ENCODE measurements around the gene KIF13A. TPM values are rescaled to one million over a fixed set of nuclear protein-coding genes. Genes with fewer than 3 reads are reported as not detected.
A peak's percentile ranks its signal among the peaks of the same experiment; 100 is the strongest.

KIF13A gene
- 10 to 100 TPM; 46.2 to 97.4 TPM for total RNA-seq
- 10 to 100 TPM; 14.2 to 17.2 TPM for polyA plus RNA-seq
- long read RNA-seq, donor 1, transcript KIF13A-207 (3 exons, 1,330 nt) = major isoform, 9 of 14 reads
- long read RNA-seq, donor 1, partial matches to known transcripts = 5 of 14 reads
- long read RNA-seq, donor 1, other reads (novel, unspliced or antisense) = 0 of 14 reads
- long read RNA-seq, donor 2, partial matches to known transcripts = 0 of 1 reads
- long read RNA-seq, donor 2, other reads (novel, unspliced or antisense) = 0 of 1 reads
- long read RNA-seq, donor 3 = 0 reads
- long read RNA-seq, donor 4, partial matches to known transcripts = 0 of 2 reads
- long read RNA-seq, donor 4, other reads (novel, unspliced or antisense) = 0 of 2 reads
- long read RNA-seq, donor 5, partial matches to known transcripts = 5 of 8 reads
- long read RNA-seq, donor 5, other reads (novel, unspliced or antisense) = 0 of 8 reads

DNA sequence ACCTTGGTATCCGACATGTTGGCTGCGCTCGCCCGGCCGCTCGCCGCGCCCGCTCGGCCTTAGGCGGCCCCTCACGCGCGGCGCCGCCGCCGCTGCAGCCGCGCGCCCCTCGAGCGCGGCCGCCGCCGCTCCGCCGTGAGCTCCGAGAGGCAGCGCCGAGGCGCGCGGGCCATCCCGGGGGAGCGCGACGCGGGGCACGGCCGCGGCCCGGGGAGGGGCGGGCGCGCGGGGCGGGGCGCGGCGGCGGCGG is at the start of gene KIF13A:
Gene KIF13A (minus strand): TSS at position 189 of the 250 bp plus-strand sequence. CDS start 172 bp downstream, at position 17.
- DNase-seq = no peak

DNA sequence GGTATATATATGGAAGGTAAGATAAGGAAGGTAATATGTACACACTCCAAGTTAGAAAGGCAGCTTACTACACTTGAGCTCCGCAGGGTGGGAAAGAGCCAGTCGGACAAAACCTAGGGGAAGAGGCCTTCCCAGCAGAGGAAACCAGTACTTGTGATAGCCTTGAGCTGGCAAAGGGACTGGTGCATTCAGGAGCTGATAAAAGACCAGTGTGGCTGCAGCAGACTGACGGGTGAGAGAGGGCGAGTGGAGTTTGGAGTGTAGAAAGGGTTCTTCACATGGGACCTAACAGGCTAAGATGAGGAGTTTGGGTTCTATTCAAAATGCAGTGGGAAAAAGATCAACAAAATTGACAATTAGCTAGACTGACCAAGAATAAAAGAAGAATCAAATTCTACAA is 49.3 kb upstream of the KIF13A start:
- WGBS, 2 donors = 72 to 95% methylated on average over 4 of the region's 4 CpGs
- no peak overlapping the region for H3K9ac ChIP-seq (ENCODE audit: insufficient read depth in 1 of 2, low read length in 2 of 2)
- peaks cover 0 to 2% (median 0%) of the 10 kb centered on the region in 5 donors for H3K4me1 ChIP-seq (ENCODE audit: control insufficient read depth in 5 of 5, insufficient read depth in 5 of 5, low read length in 5 of 5)
- DNase-seq (no peak), ATAC-seq (ENCODE audit: insufficient read depth, low FRiP score) (no peak)
- no peaks in the 10 kb centered on the region for H3K27me3 ChIP-seq (ENCODE audit: control insufficient read depth in 3 of 3, insufficient read depth in 3 of 3, low read length in 2 of 3)
- no peaks in the 10 kb centered on the region for H3K9me3 ChIP-seq (ENCODE audit: control insufficient read depth in 4 of 4, insufficient read depth in 3 of 4, low read length in 3 of 4)
- no peaks in the 10 kb centered on the region for H3K36me3 ChIP-seq (ENCODE audit: control insufficient read depth in 4 of 4, insufficient read depth in 4 of 4, low read length in 4 of 4)
- H3K27ac ChIP-seq (ENCODE audit: low read depth in 1 of 2, low read length in 1 of 2) = no peak overlapping the region
- H3K4me3 ChIP-seq = no peak overlapping the region
- no peak for TF ChIP-seq CTCF (IDR thresholded peaks at IDR 0.05; ENCODE audit: control extremely low read depth, extremely low read depth)

More for the DNA sequence above, at the start of gene KIF13A:
- Histone ChIP-seq H3K36me3 (ENCODE audit: control insufficient read depth in 4 of 4, insufficient read depth in 4 of 4, low read length in 4 of 4) (peaks cover 0 to 4% (median 2%) of the 10 kb centered on the region in 4 donors), H3K4me3 (peak within 1 kb of the TSS; percentile 87), H3K27me3 (ENCODE audit: control insufficient read depth in 3 of 3, insufficient read depth in 3 of 3, low read length in 2 of 3) (no peaks in the 10 kb centered on the region), H3K27ac (ENCODE audit: low read depth in 1 of 2, low read length in 1 of 2) (peak within 1 kb of the TSS; percentile 98 to 99), H3K9me3 (ENCODE audit: control insufficient read depth in 4 of 4, insufficient read depth in 3 of 4, low read length in 3 of 4) (no peaks in the 10 kb centered on the region), H3K4me1 (ENCODE audit: control insufficient read depth in 5 of 5, insufficient read depth in 5 of 5, low read length in 5 of 5) (peaks cover 6 to 30% (median 8%) of the 10 kb centered on the region in 5 donors), H3K9ac (ENCODE audit: insufficient read depth in 1 of 2, low read length in 2 of 2) (peak within 1 kb of the TSS; percentile 66 to 82)
- 0 to 1% methylated on average over 17 to 54 of the region's 54 CpGs for WGBS, 2 donors
- TF ChIP-seq CTCF (IDR thresholded peaks at IDR 0.05; ENCODE audit: control extremely low read depth, extremely low read depth) = no peak
- ATAC-seq (ENCODE audit: insufficient read depth, low FRiP score) = no peak

DNA sequence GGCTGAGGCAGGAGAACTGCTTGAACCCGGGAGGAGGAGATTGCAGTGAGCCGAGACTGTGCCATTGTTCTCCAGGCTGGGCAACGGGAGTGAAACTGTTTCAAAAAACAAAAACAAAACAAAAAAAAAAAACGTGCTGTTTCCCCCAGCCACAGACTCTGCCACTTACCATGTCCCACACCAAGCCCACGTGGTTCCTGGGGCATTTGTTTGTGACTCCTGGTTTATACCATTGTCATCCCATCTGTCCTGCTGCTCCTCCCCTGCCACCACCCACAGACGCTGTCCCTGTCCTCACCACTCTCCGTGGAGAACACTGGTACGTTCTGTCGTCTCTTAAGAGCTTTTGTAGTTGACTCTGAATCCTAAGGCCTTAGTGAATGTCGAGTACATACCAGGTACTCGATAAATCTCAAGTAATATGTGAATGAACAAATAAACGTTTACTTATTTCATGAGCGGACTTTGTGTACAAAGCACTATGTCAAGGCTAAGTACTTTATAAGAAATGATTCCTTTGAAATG is 48.0 kb upstream of the KIF13A start:
- Histone ChIP-seq H3K27me3 (ENCODE audit: control insufficient read depth in 3 of 3, insufficient read depth in 3 of 3, low read length in 2 of 3) (no peaks in the 10 kb centered on the region), H3K36me3 (ENCODE audit: control insufficient read depth in 4 of 4, insufficient read depth in 4 of 4, low read length in 4 of 4) (no peaks in the 10 kb centered on the region), H3K9me3 (ENCODE audit: control insufficient read depth in 4 of 4, insufficient read depth in 3 of 4, low read length in 3 of 4) (no peaks in the 10 kb centered on the region), H3K9ac (ENCODE audit: insufficient read depth in 1 of 2, low read length in 2 of 2) (no peak overlapping the region), H3K4me1 (ENCODE audit: control insufficient read depth in 5 of 5, insufficient read depth in 5 of 5, low read length in 5 of 5) (peaks cover 0 to 2% (median 0%) of the 10 kb centered on the region in 5 donors), H3K27ac (ENCODE audit: low read depth in 1 of 2, low read length in 1 of 2) (no peak overlapping the region), H3K4me3 (no peak overlapping the region)
- ATAC-seq (ENCODE audit: insufficient read depth, low FRiP score) = no peak
- WGBS, 2 donors = 67 to 82% methylated on average over 13 of the region's 13 CpGs
- no peak for DNase-seq
- no peak for TF ChIP-seq CTCF (IDR thresholded peaks at IDR 0.05; ENCODE audit: control extremely low read depth, extremely low read depth)
